ENCODE results near the gene ATP1A2. TPM values are rescaled to one million over a fixed set of nuclear protein-coding genes. Genes with fewer than 3 reads are reported as not detected.

The ATP1A2 gene
- total and polyA plus RNA-seq, 2 of the 8 experiments (the other 6 are each of a cell fraction or from before 2014, with no cell fraction given), result 39.7 to 40.8 TPM

DNA sequence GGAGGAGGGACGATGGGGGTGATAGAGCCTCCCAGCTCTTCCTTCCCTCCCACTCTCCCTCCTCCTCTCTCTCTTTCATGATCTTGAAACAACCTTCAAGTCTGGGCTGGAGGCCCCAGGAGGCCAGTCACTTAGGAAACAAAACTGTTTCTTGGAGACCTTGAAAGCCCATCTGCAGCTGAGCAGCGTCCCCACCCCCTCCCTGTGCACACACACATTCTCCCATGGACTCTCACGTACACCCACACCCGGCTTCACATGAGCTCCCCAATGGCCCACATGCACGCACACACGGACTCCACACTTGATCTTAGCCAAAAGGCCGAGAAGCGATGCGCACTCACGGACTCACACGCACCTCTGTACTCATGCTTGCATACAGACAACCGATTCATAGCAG lies 3.2 kb upstream of the ATP1A2 start (continued):
- no peak for TF ChIP-seq GTF2F1 (IDR thresholded peaks at IDR 0.05; ENCODE audit: borderline replicate concordance, low read depth, low read length)
